SK-N-MC (cell line): ENCODE data around the gene HNRNPH2.

Experiments used
- EZH2 ChIP-seq: fragments of 200-600 bp; sonication (generic); IDR thresholded peaks from one replicate; pipeline ENCODE4 v1.6.1; 2017; ENCODE audit warnings: antibody characterized with exemption
- FOXP2 ChIP-seq: optimal IDR thresholded peaks from 2 replicates; pipeline ENCODE3; 2011; ENCODE audit warnings: mild to moderate bottlenecking, moderate library complexity; ENCODE audit not compliant: insufficient read depth; ENCODE audit errors: extremely low read length, control extremely low read depth
- POLR2AphosphoS5 ChIP-seq: IDR thresholded peaks from 2 replicates; pipeline ENCODE4 v1.6.1; 2012; ENCODE audit warnings: mild to moderate bottlenecking, low read depth, low read length, borderline replicate concordance

DNA sequence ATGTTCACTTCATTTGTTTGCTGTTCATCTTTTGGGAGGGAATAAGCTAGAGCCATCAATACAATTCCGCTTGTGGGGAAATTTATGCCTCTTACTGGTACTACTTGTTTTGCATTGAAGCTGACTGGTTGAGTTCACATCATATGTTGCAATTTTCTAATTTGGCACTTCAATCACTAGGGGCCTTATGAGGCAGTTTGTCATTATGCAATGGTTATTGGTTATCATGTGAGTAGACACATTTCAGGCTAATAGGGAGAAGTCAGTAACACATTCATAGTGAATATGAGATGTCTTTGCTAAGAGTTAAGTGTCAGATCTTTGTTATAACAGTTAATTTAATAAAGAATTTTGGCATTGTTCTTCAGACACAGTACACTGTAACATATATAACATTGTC is 12.2 kb upstream of the HNRNPH2 start:
- no peak for TF ChIP-seq POLR2AphosphoS5
- TF ChIP-seq EZH2: no peak
- no peak for TF ChIP-seq FOXP2
